NCI-H146 (cell line): ENCODE measurements around the gene SLC16A12.

ENCODE experiments used
- DNase-seq: peaks from one replicate; lab custom pipeline; 2025; lab: John Stamatoyannopoulos, UW

SLC16A12 gene

GRCh38 chr10:89513206-89513605 is 22.2 kb downstream of the SLC16A12 start:
- no peak for DNase-seq

DNA sequence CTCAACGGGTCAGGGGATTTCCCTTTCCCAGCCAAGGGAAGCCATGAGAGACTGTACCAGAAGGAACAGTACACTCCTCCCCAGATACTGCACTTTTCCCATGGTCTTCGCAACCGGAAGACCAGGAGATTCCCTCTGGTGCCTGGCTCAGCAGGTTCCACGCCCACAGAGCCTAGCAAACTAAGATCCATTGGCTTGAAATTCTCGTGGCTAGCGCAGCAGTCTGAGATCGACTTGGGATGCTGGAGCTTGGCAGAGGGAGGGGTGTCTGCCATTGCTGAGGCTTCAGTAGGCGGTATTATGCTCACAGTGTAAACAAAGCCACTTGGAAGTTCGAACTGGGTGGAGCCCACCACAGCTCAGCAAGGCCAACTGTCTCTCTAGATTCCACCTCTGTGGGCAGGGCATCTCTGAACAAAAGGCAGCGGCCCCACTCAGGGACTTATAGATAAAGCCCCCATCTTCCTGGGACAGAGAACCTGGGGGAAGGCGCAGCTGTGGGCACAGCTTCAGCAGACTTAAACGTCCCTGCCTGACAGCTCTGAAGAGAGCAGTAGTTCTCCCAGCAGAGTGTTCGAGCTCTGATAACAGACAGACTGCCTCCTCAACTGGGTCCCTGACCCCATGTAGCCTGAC is 29.6 kb downstream of the SLC16A12 start:
- no peak for DNase-seq

DNA sequence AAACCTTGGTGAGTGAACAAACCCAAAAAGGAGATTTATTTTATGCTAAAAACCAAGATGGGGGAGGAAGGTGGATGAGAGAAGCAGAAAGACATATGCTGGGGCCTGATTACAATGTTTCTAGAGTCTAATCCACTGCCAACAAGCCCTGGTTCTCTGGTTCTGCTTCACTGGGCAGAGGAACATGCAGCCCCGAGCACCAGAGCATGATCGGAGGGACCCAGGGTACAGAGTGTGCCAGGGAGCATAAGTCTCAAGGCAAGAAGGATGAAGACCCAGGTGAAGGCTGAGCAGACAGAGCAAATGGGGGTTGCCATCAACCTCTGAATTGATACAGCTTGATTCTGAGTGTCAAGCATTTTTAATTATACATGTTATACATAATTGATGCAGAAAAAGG is 30.7 kb downstream of the SLC16A12 start:
- DNase-seq: no peak

- no peak for DNase-seq
Measured at GRCh38 chr10:89503652-89504370, 31.6 kb downstream of the SLC16A12 start.

- DNase-seq: no peak
Measured at GRCh38 chr10:89503151-89503550, 32.2 kb downstream of the SLC16A12 start.

DNA sequence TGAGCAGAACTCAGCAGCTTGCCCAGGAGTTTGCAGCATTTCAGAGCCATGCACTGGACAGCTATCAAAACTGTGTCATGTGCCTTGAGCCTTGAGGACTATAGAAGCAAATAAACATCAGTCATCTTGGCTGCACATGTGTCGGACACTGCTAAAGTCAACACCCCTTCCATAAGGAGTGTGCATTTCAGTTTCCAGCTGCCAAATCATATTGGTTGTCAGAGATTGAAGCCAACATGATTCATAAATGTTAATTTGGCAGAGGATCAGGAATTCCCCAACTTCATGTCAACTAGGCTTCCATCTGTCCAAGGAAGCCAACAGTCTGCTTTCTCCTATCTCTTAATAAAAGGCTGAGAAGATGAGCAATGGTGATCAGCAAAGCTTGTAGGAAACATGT is 32.8 kb downstream of the SLC16A12 start:
- no peak for DNase-seq

GRCh38 chr10:89494575-89494974 is 40.8 kb downstream of the SLC16A12 start:
- no peak for DNase-seq

- no peak for DNase-seq
Measured at GRCh38 chr10:89494068-89494467, 41.3 kb downstream of the SLC16A12 start.

DNA sequence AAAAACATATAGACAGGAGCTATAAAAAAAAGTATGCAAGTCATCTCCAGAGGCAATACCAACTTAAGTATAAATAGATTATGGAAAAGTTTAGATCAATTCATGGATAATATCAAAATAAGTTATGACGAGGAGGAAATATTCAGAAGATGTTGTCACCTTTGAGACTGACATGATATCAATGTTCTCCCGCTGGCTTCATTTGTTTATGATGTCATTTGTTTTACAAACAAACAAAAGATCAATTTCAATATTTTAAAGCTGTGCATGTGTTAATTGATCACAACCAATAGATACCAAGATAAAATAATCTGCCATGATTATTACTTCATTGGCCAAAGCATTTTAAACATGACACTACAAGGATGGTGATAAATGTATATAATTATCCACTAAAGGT is 43.5 kb downstream of the SLC16A12 start:
- no peak for DNase-seq

GRCh38 chr10:89490596-89491335 is 44.6 kb downstream of the SLC16A12 start:
- no peak for DNase-seq

DNA sequence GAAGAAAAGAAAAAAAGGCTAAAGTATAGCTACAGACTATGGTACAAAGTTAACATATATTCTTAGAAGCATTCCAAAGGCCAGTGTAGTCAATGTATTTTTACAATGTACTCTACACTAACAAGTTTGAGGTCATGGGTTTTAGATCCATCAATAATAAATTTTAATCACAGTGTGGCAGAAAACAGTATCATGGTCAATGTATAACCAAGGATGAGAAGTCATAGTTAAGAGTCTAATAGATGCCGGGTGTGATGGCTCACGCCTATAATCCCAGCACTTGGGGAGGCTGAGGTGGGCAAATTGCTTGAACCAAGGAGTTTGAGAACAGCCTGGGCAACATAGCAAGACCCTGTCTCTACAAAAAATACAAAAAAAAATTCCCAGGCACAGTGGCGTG is 53.1 kb downstream of the SLC16A12 start:
- no peak for DNase-seq

- DNase-seq: no peak
Measured at GRCh38 chr10:89481662-89482061, 53.7 kb downstream of the SLC16A12 start.

DNA sequence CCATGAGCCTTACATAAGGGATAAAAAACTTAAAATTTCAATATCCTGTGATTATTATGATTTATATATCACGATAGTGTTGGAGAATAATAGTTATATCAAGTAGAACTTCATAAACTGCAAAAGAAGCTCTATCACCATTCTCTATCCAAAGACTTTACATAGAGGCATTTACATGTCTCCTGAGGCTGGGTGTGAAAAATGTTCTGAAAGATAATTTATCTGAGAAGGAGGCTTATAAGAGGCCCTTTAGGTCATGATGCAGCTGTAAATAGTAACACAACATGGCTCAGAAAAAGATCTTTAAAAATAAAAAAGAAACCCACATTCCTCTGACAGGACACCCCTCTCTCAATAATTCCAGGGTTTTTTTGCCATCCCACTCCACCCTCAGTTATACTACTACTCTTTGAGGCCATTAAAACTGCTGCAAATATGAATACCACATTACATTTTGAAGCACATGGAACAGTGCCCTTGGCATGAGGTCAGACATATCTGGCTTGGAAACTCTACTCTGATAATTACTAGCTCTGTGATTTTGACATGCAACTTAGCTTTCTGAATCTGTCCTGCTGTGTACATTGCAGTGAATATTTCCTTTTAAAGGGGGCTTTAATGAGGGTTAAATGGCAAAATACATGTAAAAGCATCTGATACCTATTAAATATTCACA is 55.5 kb downstream of the SLC16A12 start:
- DNase-seq: no peak

DNA sequence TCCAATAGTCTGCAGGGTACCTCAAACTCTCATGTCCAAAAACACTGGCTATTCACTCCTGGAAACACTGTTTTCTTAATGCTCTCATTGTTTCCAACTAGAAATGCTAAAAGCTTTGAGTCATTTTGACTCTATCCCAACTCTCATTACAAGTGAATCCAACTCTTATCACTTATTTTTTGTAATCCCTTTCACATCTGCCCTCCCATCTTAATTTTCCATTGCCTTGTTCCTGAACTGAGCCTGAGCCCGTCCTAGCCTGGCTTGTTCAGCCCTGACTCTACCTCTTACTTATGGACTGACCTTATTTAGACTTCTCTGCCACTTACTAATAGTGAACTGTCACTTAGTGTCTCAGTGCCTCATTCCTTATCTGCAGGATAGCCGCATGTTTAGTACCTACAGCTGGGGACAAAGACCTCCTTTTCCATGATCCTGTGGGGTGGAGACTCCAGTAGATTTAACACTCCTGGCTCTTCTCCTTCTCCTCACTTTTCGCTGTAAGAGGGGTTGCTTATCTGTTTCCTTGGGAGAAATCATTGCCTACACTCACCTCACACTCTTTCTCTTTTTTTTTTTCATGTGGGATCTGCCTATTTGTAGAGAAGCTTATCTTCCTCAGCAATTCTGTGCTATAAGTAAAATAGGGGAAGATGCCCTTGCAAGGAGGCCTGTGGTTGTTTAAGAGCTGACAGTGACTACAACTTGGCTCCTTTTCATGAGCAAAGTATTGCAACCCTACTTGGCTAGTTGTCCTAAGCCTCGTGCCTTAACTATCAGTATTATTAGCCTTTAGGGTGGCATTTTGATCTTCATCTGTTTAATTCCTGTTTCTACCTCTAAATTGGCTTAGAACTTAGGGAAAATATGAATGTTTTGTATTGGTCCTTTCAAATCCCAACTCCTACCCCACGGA is 56.4 kb downstream of the SLC16A12 start:
- no peak for DNase-seq

DNA sequence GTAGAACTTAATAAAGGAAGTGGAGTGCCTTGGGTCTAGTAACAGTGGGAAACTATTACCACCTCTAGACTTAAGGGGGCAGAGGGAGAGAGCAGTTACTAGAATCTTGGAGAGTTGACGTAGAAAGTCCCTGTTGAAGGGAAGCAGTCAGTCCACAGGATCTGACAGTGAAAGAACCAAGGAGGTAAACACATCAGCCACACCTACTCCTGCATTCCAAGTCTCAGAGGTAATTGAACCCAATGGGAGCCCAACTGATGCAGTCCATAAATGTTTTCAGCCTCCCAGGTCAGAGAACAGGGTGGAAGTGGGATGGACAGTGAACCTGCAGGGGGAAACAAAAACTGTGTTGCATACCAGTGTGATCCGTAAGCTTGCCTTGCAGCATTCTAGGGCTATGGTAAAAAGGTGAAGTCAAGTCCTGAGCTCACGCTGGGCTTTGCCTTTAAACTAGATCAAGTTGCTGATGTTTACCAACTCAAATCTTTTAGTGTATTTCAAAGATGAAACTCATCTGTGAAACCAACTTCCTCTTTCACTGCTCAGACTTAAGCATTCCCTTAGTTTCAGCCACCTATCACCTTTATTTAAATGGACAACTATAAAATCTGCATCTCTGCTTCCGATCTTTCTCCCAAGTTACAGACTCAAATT is 57.2 kb downstream of the SLC16A12 start:
- DNase-seq: no peak

GRCh38 chr10:89476150-89476549 is 59.2 kb downstream of the SLC16A12 start:
- peak; percentile 38 for DNase-seq

- no peak for DNase-seq
Measured at GRCh38 chr10:89475591-89475998, 59.8 kb downstream of the SLC16A12 start.

DNA sequence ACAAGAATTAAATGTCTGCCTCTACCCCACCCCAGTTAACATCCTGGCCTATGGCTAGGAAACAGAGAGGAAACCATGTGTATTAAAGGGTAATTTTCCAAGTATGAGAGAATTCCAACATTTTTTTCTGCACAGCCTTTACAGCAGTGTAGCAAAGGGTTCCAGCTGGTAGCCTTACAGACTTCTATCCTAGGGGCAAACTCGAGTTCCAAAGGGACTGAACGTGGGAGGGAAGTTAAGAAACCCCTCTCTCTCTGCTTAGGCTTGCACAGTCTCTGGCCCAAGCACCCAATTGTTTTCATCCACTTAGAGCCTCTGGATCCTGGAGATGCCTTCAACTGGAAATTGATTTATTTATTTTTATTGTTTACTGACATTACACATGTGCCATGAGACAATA is 60.3 kb downstream of the SLC16A12 start:
- DNase-seq: no peak

DNA sequence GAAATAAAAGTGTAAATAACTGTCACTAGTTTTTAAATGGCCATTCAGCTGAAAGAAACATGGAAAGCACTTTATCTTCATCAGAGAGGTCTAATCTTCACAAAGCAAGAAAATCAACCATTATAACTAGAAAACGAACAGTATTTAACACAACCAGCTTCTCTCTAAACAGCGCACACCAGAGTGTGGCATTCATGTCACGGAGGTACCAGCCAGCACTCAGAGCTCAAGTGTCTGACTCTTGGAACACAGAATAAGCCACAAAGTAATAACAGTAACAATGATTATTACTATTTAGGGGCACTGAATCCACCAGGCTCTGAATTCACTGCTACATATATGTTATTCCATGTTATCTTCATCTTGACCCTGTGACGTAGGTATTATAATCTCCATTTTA is 60.9 kb downstream of the SLC16A12 start:
- no peak for DNase-seq

GRCh38 chr10:89471110-89471809 is 64.1 kb downstream of the SLC16A12 start:
- DNase-seq: no peak
